CD8-positive, alpha-beta memory T cell (primary cell): ENCODE measurements around the gene SH3BP1. TPM values are rescaled to one million over a fixed set of nuclear protein-coding genes. Genes with fewer than 3 reads are reported as not detected.
A peak's percentile ranks its signal among the peaks of the same experiment; 100 is the strongest.
"Not testable (repeated sequence)": the region's sequence is repeated elsewhere in the genome, so short reads cannot be mapped to it uniquely, and the experiment has no call there.

Experiments used
- CTCF ChIA-PET: fragments of 350-600 bp; sonication (Branson Sonifier 250); formaldehyde crosslinking; loops from one replicate; lab custom pipeline; 2021; ENCODE audit warnings: antibody characterized with exemption; lab: Charles Lee
- POLR2A ChIA-PET: fragments of 350-600 bp; sonication (Branson Sonifier 250); formaldehyde crosslinking; loops from one replicate; lab custom pipeline; 2021; ENCODE audit warnings: antibody characterized with exemption; lab: Charles Lee
- DNase-seq, 5 donors: peaks; one replicate each; pipeline versions ENCODE4 v3.0.0 to v3.0.0-alpha.2; 2020 to 2022; ENCODE audit warnings: mixed read lengths in 1 of 5
- H3K27ac ChIP-seq: one replicate; pipeline ENCODE4 v1.7.0; 2013; ENCODE audit warnings: low read depth, mild to moderate bottlenecking, low read length, moderate library complexity
- H3K27me3 ChIP-seq: 2 replicates; pipeline ENCODE4 v1.7.0; 2013; ENCODE audit warnings: low read length, mild to moderate bottlenecking; ENCODE audit not compliant: insufficient read depth, poor library complexity, severe bottlenecking
- H3K36me3 ChIP-seq: 2 replicates; pipeline ENCODE4 v1.7.0; 2013; ENCODE audit warnings: mild to moderate bottlenecking, low read length, moderate library complexity; ENCODE audit not compliant: insufficient read depth
- H3K4me1 ChIP-seq: 2 replicates; pipeline ENCODE4 v1.7.0; 2013; ENCODE audit warnings: mild to moderate bottlenecking, low read length, moderate library complexity; ENCODE audit not compliant: insufficient read depth
- H3K4me3 ChIP-seq: 2 replicates; pipeline ENCODE4 v1.7.0; 2013; ENCODE audit warnings: mild to moderate bottlenecking, low read length
- H3K9me3 ChIP-seq: 2 replicates; pipeline ENCODE4 v1.7.0; 2013; ENCODE audit warnings: mild to moderate bottlenecking, low read length
- H3K27ac Mint-ChIP-seq, 8 donors: one replicate each; pipeline ENCODE4 v1.8.0; 2020 to 2021; ENCODE audit warnings: mixed read lengths in 8 of 8, mild to moderate bottlenecking in 6 of 8, inconsistent platforms in 3 of 8, moderate library complexity in 3 of 8
- H3K27me3 Mint-ChIP-seq, 2 donors: one replicate each; pipeline ENCODE4 v1.8.0; 2020 to 2021; ENCODE audit warnings: mixed read lengths in 2 of 2, mild to moderate bottlenecking in 1 of 2, moderate library complexity in 1 of 2
- H3K36me3 Mint-ChIP-seq, 3 donors: one replicate each; pipeline ENCODE4 v1.8.0; 2020 to 2021; ENCODE audit warnings: mixed read lengths in 3 of 3, inconsistent platforms in 1 of 3, mild to moderate bottlenecking in 1 of 3
- H3K4me1 Mint-ChIP-seq, 3 donors: one replicate each; pipeline ENCODE4 v1.8.0; 2020 to 2021; ENCODE audit warnings: mixed read lengths in 3 of 3, inconsistent platforms in 1 of 3, mild to moderate bottlenecking in 1 of 3
- H3K4me3 Mint-ChIP-seq, 7 donors: one replicate each; pipeline ENCODE4 v1.8.0; 2020 to 2021; ENCODE audit warnings: mixed read lengths in 7 of 7, mild to moderate bottlenecking in 6 of 7, moderate library complexity in 4 of 7, inconsistent platforms in 2 of 7
- H3K9me3 Mint-ChIP-seq, 5 donors: one replicate each; pipeline ENCODE4 v1.8.0; 2020 to 2022; ENCODE audit warnings: mixed read lengths in 5 of 5, mild to moderate bottlenecking in 3 of 5, moderate library complexity in 2 of 5, inconsistent platforms in 1 of 5
- polyA plus RNA-seq: library from polyadenylated mRNA; unstranded; fragments of 300-500 nt; fragmentation: Illumina TruSeq; gene quantifications from one replicate; pipeline ENCODE4 v1.2.3, GENCODE V29; 2021
- total RNA-seq, 2 experiments: library from RNA; stranded (reverse); gene quantifications; one replicate each; pipeline ENCODE4 v1.2.3, GENCODE V29; 2021

SH3BP1 gene
- total and polyA plus RNA-seq, 3 experiments from 2014 or later: 32.3 to 94.6 (median 93.1) TPM

- Mint-ChIP-seq H3K4me3 (peak overlapping the region in 2 of 7 donors; percentile 26 to 38), H3K27ac (peak overlapping the region in 1 of 8 donors; percentile 35), H3K36me3 (peaks cover 7 to 39% (median 11%) of the 10 kb centered on the region in 3 donors), H3K4me1 (peaks cover 8 to 13% (median 11%) of the 10 kb centered on the region in 3 donors)
- H3K27ac ChIP-seq, H3K27me3 Mint-ChIP-seq, H3K27me3 ChIP-seq, CTCF ChIA-PET, H3K9me3 ChIP-seq, H3K9me3 Mint-ChIP-seq, H3K4me1 ChIP-seq, H3K4me3 ChIP-seq, DNase-seq, POLR2A ChIA-PET: not testable (repeated sequence)
- peaks cover 12% of the 10 kb centered on the region for H3K36me3 ChIP-seq
Observed at GRCh38 chr22:37696260-37696656, 56.8 kb downstream of the SH3BP1 start.

- Histone ChIP-seq H3K4me1 (peaks cover 7% of the 10 kb centered on the region), H3K9me3 (no peaks in the 10 kb centered on the region), H3K27ac (no peak within 1 kb of the TSS), H3K36me3 (peaks cover 6% of the 10 kb centered on the region), H3K27me3 (no peaks in the 10 kb centered on the region), H3K4me3 (no peak within 1 kb of the TSS)
- ChIA-PET CTCF (interaction anchor here (1.6 kb wide), 2 partner anchors 11 to 53 kb away, joined by 3 to 4 read pairs; partner anchors contain the start of gene NOL12), POLR2A (no interaction called here)
- no peaks in the 10 kb centered on the region for H3K27me3 Mint-ChIP-seq
- peak within 1 kb of the TSS in 2 of 7 donors; percentile 26 to 38 for H3K4me3 Mint-ChIP-seq
- DNase-seq: peak; percentile 55 to 88 (median 59)
- peak within 1 kb of the TSS in 3 of 8 donors; percentile 0 to 35 (median 22) for H3K27ac Mint-ChIP-seq
- H3K4me1 Mint-ChIP-seq: peaks cover 8 to 13% (median 11%) of the 10 kb centered on the region in 3 donors
- peaks cover 7 to 35% (median 13%) of the 10 kb centered on the region in 3 donors for H3K36me3 Mint-ChIP-seq
- H3K9me3 Mint-ChIP-seq: no peaks in the 10 kb centered on the region
Observed at GRCh38 chr22:37696657-37697537, 57.4 kb downstream of the SH3BP1 start, which contains the start of gene TRIOBP. TSS of gene TRIOBP (plus strand) at chr22:37697048. CDS start at chr22:37701366, 4,318 bp downstream.

GRCh38 chr22:37697538-37697835 lies 58.0 kb downstream of the SH3BP1 start:
- Histone ChIP-seq H3K9me3 (no peaks in the 10 kb centered on the region), H3K4me3 (no peak overlapping the region), H3K27ac (no peak overlapping the region), H3K4me1 (peaks cover 7% of the 10 kb centered on the region), H3K36me3 (peaks cover 3% of the 10 kb centered on the region), H3K27me3 (no peaks in the 10 kb centered on the region)
- Mint-ChIP-seq H3K4me3 (no peak overlapping the region), H3K4me1 (peaks cover 8 to 13% (median 11%) of the 10 kb centered on the region in 3 donors), H3K27ac (no peak overlapping the region), H3K36me3 (peaks cover 7 to 29% (median 11%) of the 10 kb centered on the region in 3 donors), H3K27me3 (no peaks in the 10 kb centered on the region), H3K9me3 (no peaks in the 10 kb centered on the region)
- ChIA-PET POLR2A (interaction anchor here (0.6 kb wide), 3 partner anchors 10 to 91 kb away, joined by 4 read pairs; no protein-coding TSS in a partner anchor), CTCF (interaction anchor here (1.6 kb wide), 2 partner anchors 12 to 54 kb away, joined by 3 to 4 read pairs; partner anchors contain the start of gene NOL12)
- no peak for DNase-seq

GRCh38 chr22:37701141-37701786 lies 61.8 kb downstream of the SH3BP1 start:
- POLR2A ChIA-PET: no interaction called here
- peaks cover 0 to 20% (median 13%) of the 10 kb centered on the region in 3 donors for H3K36me3 Mint-ChIP-seq
- Histone ChIP-seq H3K27ac (no peak overlapping the region), H3K36me3 (no peaks in the 10 kb centered on the region), H3K27me3 (no peaks in the 10 kb centered on the region), H3K4me1 (peaks cover 1% of the 10 kb centered on the region), H3K4me3 (no peak overlapping the region), H3K9me3 (no peaks in the 10 kb centered on the region)
- no peaks in the 10 kb centered on the region for H3K9me3 Mint-ChIP-seq
- H3K4me1 Mint-ChIP-seq: peaks cover 2 to 8% (median 4%) of the 10 kb centered on the region in 3 donors
- no peak overlapping the region for H3K4me3 Mint-ChIP-seq
- peaks cover 0 to 1% of the 10 kb centered on the region in 2 donors for H3K27me3 Mint-ChIP-seq
- H3K27ac Mint-ChIP-seq: peak overlapping the region in 1 of 8 donors; percentile 72
- CTCF ChIA-PET: no interaction called here
- DNase-seq: no peak

DNA sequence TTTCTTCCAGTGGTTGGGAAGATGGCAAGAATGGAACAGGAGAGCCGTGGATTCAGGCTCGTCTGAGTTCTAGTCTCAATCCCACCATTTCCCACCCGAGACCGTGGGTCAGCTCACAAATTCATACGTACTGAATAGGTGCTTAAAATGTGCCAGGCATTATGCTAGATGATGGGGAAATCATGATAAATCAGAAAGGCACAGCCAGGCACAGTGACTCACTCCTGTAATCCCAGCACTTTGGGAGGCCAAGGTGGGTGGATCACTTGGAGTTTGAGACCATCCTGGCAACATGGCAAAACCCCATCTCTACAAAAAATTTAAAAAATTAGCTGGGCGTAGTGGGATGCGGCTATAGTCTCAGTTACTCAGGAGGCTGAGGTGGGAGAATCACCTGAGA lies 64.4 kb downstream of the SH3BP1 start:
- H3K4me3 Mint-ChIP-seq: no peak overlapping the region
- ChIA-PET CTCF (no interaction called here), POLR2A (no interaction called here)
- H3K27ac Mint-ChIP-seq: no peak overlapping the region
- peaks cover 0 to 1% of the 10 kb centered on the region in 2 donors for H3K27me3 Mint-ChIP-seq
- Histone ChIP-seq H3K36me3 (no peaks in the 10 kb centered on the region), H3K27me3 (no peaks in the 10 kb centered on the region), H3K4me3 (no peak overlapping the region), H3K27ac (no peak overlapping the region), H3K4me1 (no peaks in the 10 kb centered on the region), H3K9me3 (no peaks in the 10 kb centered on the region)
- peaks cover 0 to 25% (median 13%) of the 10 kb centered on the region in 3 donors for H3K36me3 Mint-ChIP-seq
- H3K4me1 Mint-ChIP-seq: no peaks in the 10 kb centered on the region
- DNase-seq: no peak
- no peaks in the 10 kb centered on the region for H3K9me3 Mint-ChIP-seq

GRCh38 chr22:37704645-37705044 lies 65.2 kb downstream of the SH3BP1 start:
- Mint-ChIP-seq H3K27ac (no peak overlapping the region), H3K4me1 (no peaks in the 10 kb centered on the region), H3K9me3 (no peaks in the 10 kb centered on the region), H3K36me3 (peaks cover 0 to 25% (median 13%) of the 10 kb centered on the region in 3 donors), H3K4me3 (no peak overlapping the region), H3K27me3 (peaks cover 0 to 1% of the 10 kb centered on the region in 2 donors)
- H3K4me3 ChIP-seq: no peak overlapping the region
- H3K36me3 ChIP-seq: no peaks in the 10 kb centered on the region
- H3K9me3 ChIP-seq: no peaks in the 10 kb centered on the region
- no peaks in the 10 kb centered on the region for H3K27me3 ChIP-seq
- DNase-seq: no peak
- no peak overlapping the region for H3K27ac ChIP-seq
- ChIA-PET POLR2A (no interaction called here), CTCF (no interaction called here)
- H3K4me1 ChIP-seq: no peaks in the 10 kb centered on the region

- no peaks in the 10 kb centered on the region for H3K27me3 ChIP-seq
- Mint-ChIP-seq H3K4me3 (no peak overlapping the region), H3K36me3 (peaks cover 0 to 27% (median 15%) of the 10 kb centered on the region in 3 donors), H3K27ac (no peak overlapping the region), H3K4me1 (no peaks in the 10 kb centered on the region), H3K27me3 (peaks cover 0 to 1% of the 10 kb centered on the region in 2 donors), H3K9me3 (no peaks in the 10 kb centered on the region)
- POLR2A ChIA-PET: no interaction called here
- H3K36me3 ChIP-seq: no peaks in the 10 kb centered on the region
- H3K4me3 ChIP-seq: no peak overlapping the region
- H3K9me3 ChIP-seq: no peaks in the 10 kb centered on the region
- CTCF ChIA-PET: no interaction called here
- no peaks in the 10 kb centered on the region for H3K4me1 ChIP-seq
- DNase-seq: no peak
- H3K27ac ChIP-seq: no peak overlapping the region
Observed at GRCh38 chr22:37705205-37705604, 65.7 kb downstream of the SH3BP1 start.
